HepG2 (cell line): ENCODE results near the gene TM4SF1.

Source experiments
- ESRRA ChIP-seq: sonication (generic); formaldehyde crosslinking; IDR thresholded peaks from 2 replicates; pipeline ENCODE4 v1.5.1; 2020; ENCODE audit warnings: mild to moderate bottlenecking, low read depth, missing genetic modification reagents
- MYC ChIP-seq: sonication (generic); formaldehyde crosslinking; IDR thresholded peaks from 2 replicates; pipeline ENCODE4 v1.9.0; 2021; ENCODE audit warnings: missing genetic modification reagents, borderline replicate concordance
- POLR2A ChIP-seq, 2 experiments: IDR thresholded peaks; 2 replicates each; pipeline ENCODE4 v1.6.1; 2011; ENCODE audit warnings: low read depth in 2 of 2, low read length in 2 of 2, mild to moderate bottlenecking in 1 of 2, moderate library complexity in 1 of 2; ENCODE audit not compliant: insufficient read depth in 1 of 2
- SMC3 ChIP-seq: IDR thresholded peaks from 2 replicates; pipeline ENCODE4 v1.6.1; 2011; ENCODE audit warnings: low read length, improper control_type of control experiment
- ZNF143 ChIP-seq: sonication (generic); formaldehyde crosslinking; IDR thresholded peaks from 2 replicates; pipeline ENCODE4 v1.4.0; 2020; ENCODE audit warnings: missing genetic modification reagents
- ZNF614 ChIP-seq: IDR thresholded peaks from 2 replicates; pipeline ENCODE4 v1.6.1; 2018; ENCODE audit warnings: missing biosample characterization, missing genetic modification reagents, inconsistent platforms, borderline replicate concordance
- TF ChIP-seq, protein P1 (sequence below): sonication (generic); formaldehyde crosslinking; IDR thresholded peaks from 2 replicates; pipeline ENCODE4 v1.4.0; 2020; ENCODE audit warnings: missing genetic modification reagents
- TF ChIP-seq, protein P2 (sequence below): sonication (generic); formaldehyde crosslinking; IDR thresholded peaks from 2 replicates; pipeline ENCODE4 v1.4.0; 2020; ENCODE audit warnings: missing genetic modification reagents
- TF ChIP-seq, protein P3 (sequence below): sonication (generic); formaldehyde crosslinking; IDR thresholded peaks from 2 replicates; pipeline ENCODE4 v1.5.0; 2020; ENCODE audit warnings: mild to moderate bottlenecking, missing genetic modification reagents, moderate library complexity
- TF ChIP-seq, protein P4 (sequence below): sonication (generic); formaldehyde crosslinking; IDR thresholded peaks from 2 replicates; pipeline ENCODE4 v1.4.0; 2020; ENCODE audit warnings: missing genetic modification reagents
- TF ChIP-seq, protein P5 (sequence below), 2 experiments: sonication (generic) in 1 of 2; formaldehyde crosslinking in 1 of 2; IDR thresholded peaks; 2 replicates each; pipeline versions ENCODE4 v1.5.1 to v1.6.1; 2011 to 2020; ENCODE audit warnings: borderline replicate concordance in 1 of 2, low read depth in 1 of 2, low read length in 1 of 2, mild to moderate bottlenecking in 1 of 2, missing genetic modification reagents in 1 of 2, moderate library complexity in 1 of 2

DNA sequence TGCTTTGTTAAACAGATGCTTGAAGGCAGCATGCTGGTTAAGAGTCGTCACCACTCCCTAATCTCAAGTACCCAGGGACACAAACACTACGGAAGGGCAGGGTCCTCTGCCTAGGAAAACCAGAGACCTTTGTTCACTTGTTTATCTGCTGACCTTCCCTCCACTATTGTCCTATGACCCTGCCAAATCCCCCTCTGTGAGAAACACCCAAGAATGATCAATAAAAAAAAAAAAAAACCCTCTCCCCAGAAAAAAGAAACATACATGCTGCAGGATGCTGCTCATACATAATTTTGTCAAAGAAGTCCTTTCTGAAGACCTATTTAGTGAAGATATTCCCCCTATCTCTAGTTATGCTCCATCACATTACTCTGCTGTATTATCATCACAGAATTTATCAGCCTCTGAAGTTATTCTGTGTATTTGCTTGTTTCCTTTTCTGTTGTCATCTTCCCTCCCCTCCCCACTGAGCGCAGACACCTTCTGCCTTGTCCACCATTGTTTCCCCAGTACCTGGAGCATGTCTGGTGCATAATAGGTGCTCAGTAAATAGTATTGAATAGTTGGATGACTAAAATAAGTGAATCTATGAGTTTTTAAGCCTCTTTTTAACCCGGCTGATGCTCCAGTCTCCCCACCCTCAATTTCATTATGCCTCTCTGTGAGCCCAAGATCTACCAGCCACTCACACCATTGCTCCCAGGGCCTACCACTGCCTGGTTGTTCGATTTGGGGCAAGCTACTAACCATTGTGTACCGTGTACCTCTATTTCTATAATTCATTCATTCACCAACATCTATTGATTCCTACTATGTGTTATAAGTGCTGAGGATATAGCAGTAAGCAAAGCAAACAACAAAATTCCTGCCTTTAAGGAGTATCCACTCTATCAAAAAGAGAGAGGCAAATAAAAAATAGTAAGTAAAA lies 4.0 kb upstream of the TM4SF1 start:
- TF ChIP-seq, protein P1, sequence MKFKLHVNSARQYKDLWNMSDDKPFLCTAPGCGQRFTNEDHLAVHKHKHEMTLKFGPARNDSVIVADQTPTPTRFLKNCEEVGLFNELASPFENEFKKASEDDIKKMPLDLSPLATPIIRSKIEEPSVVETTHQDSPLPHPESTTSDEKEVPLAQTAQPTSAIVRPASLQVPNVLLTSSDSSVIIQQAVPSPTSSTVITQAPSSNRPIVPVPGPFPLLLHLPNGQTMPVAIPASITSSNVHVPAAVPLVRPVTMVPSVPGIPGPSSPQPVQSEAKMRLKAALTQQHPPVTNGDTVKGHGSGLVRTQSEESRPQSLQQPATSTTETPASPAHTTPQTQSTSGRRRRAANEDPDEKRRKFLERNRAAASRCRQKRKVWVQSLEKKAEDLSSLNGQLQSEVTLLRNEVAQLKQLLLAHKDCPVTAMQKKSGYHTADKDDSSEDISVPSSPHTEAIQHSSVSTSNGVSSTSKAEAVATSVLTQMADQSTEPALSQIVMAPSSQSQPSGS (CRISPR knock-in tag): no peak
- TF ChIP-seq, protein P2, sequence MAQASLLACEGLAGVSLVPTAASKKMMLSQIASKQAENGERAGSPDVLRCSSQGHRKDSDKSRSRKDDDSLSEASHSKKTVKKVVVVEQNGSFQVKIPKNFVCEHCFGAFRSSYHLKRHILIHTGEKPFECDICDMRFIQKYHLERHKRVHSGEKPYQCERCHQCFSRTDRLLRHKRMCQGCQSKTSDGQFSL (CRISPR knock-in tag): no peak
- TF ChIP-seq POLR2A (IDR thresholded peaks at IDR 0.05; ENCODE audit: insufficient read depth in 1 of 2, low read depth in 2 of 2, low read length in 2 of 2): no peak
- TF ChIP-seq, protein P3, sequence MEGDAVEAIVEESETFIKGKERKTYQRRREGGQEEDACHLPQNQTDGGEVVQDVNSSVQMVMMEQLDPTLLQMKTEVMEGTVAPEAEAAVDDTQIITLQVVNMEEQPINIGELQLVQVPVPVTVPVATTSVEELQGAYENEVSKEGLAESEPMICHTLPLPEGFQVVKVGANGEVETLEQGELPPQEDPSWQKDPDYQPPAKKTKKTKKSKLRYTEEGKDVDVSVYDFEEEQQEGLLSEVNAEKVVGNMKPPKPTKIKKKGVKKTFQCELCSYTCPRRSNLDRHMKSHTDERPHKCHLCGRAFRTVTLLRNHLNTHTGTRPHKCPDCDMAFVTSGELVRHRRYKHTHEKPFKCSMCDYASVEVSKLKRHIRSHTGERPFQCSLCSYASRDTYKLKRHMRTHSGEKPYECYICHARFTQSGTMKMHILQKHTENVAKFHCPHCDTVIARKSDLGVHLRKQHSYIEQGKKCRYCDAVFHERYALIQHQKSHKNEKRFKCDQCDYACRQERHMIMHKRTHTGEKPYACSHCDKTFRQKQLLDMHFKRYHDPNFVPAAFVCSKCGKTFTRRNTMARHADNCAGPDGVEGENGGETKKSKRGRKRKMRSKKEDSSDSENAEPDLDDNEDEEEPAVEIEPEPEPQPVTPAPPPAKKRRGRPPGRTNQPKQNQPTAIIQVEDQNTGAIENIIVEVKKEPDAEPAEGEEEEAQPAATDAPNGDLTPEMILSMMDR: no peak
- TF ChIP-seq SMC3: no peak
- TF ChIP-seq, protein P4, sequence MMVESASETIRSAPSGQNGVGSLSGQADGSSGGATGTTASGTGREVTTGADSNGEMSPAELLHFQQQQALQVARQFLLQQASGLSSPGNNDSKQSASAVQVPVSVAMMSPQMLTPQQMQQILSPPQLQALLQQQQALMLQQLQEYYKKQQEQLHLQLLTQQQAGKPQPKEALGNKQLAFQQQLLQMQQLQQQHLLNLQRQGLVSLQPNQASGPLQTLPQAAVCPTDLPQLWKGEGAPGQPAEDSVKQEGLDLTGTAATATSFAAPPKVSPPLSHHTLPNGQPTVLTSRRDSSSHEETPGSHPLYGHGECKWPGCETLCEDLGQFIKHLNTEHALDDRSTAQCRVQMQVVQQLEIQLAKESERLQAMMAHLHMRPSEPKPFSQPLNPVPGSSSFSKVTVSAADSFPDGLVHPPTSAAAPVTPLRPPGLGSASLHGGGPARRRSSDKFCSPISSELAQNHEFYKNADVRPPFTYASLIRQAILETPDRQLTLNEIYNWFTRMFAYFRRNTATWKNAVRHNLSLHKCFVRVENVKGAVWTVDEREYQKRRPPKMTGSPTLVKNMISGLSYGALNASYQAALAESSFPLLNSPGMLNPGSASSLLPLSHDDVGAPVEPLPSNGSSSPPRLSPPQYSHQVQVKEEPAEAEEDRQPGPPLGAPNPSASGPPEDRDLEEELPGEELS (CRISPR knock-in tag): peak; percentile 71; the same call in 1 of the 2 replicates
- TF ChIP-seq, protein P5, sequence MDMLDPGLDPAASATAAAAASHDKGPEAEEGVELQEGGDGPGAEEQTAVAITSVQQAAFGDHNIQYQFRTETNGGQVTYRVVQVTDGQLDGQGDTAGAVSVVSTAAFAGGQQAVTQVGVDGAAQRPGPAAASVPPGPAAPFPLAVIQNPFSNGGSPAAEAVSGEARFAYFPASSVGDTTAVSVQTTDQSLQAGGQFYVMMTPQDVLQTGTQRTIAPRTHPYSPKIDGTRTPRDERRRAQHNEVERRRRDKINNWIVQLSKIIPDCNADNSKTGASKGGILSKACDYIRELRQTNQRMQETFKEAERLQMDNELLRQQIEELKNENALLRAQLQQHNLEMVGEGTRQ (IDR thresholded peaks at IDR 0.05; ENCODE audit: low read depth, low read length): no peak
- TF ChIP-seq, protein P5 (CRISPR knock-in tag; IDR thresholded peaks at IDR 0.05; ENCODE audit: borderline replicate concordance): no peak
- no peak for TF ChIP-seq ZNF614 (CRISPR knock-in tag)
- TF ChIP-seq MYC (CRISPR knock-in tag): no peak
- TF ChIP-seq ZNF143 (CRISPR knock-in tag): no peak
- peak; percentile 39; the same call in 1 of the 2 replicates for TF ChIP-seq ESRRA (CRISPR knock-in tag)
